Uterus (tissue), 4 donors: ENCODE measurements around the gene PRM3. TPM values are rescaled to one million over a fixed set of nuclear protein-coding genes. Genes with fewer than 3 reads are reported as not detected.

Experiments used
- DNase-seq, 2 donors: peaks; one replicate each; pipeline ENCODE4 v3.0.0-alpha.2; 2019 to 2020
- H3K27ac ChIP-seq, 2 donors: fragments of 200-600 bp; sonication (generic); 1 replicate in 1 of 2; 2 replicates in 1 of 2; pipeline ENCODE4 v1.5.1; 2016 to 2018
- H3K27me3 ChIP-seq, 2 donors: fragments of 200-600 bp; sonication (generic); one replicate each; pipeline ENCODE4 v1.5.1; 2018 to 2019; ENCODE audit warnings: control low read depth in 1 of 2
- H3K36me3 ChIP-seq, 2 donors: fragments of 200-600 bp; sonication (generic); one replicate each; pipeline ENCODE4 v1.5.1; 2019; ENCODE audit warnings: control low read depth in 1 of 2
- H3K4me1 ChIP-seq, 2 donors: fragments of 200-600 bp; sonication (generic); one replicate each; pipeline ENCODE4 v1.5.1; 2018 to 2019; ENCODE audit warnings: control low read depth in 1 of 2
- H3K4me3 ChIP-seq, 2 donors: fragments of 200-600 bp; sonication (generic); 1 replicate in 1 of 2; 2 replicates in 1 of 2; pipeline ENCODE4 v1.5.1; 2018 to 2019; ENCODE audit warnings: mild to moderate bottlenecking in 1 of 2
- H3K9me3 ChIP-seq, 2 donors: fragments of 200-600 bp; sonication (generic); one replicate each; pipeline ENCODE4 v1.5.1; 2019; ENCODE audit warnings: control low read depth in 1 of 2
- POLR2A ChIP-seq, 2 donors: fragments of 450-650 bp; IDR thresholded peaks; one replicate each; pipeline ENCODE4 v1.6.1; 2016; ENCODE audit warnings: antibody characterized with exemption in 2 of 2, mild to moderate bottlenecking in 1 of 2, moderate library complexity in 1 of 2
- intact Hi-C: fragments of 100-400 bp; cut with DNase I; formaldehyde crosslinking; loops from one replicate; pipeline ENCODE4 v1.15.1; 2023; ENCODE audit warnings: low total_unique reads
- total RNA-seq, 4 donors: library from RNA; depleted of rRNA in 3 of 4; stranded (reverse); fragments of >200 nt in 3 of 4; gene quantifications; one replicate each; pipeline versions ENCODE4 v1.1.0 to v1.2.4, GENCODE V29; 2014 to 2023
- TF ChIP-seq, protein P1 (sequence below), 4 experiments: fragments of 200-600 bp in 2 of 4; fragments of 450-650 bp in 2 of 4; sonication (generic) in 2 of 4; IDR thresholded peaks; one replicate each; pipeline ENCODE4 v1.5.1; 2016 to 2019; ENCODE audit warnings: antibody characterized with exemption in 4 of 4, mild to moderate bottlenecking in 2 of 4, moderate library complexity in 1 of 4
- donor health status: DM: yes; HTN: yes; CAD: no.

PRM3 gene
- total RNA-seq, 4 donors from 2014 or later: not detected

DNA sequence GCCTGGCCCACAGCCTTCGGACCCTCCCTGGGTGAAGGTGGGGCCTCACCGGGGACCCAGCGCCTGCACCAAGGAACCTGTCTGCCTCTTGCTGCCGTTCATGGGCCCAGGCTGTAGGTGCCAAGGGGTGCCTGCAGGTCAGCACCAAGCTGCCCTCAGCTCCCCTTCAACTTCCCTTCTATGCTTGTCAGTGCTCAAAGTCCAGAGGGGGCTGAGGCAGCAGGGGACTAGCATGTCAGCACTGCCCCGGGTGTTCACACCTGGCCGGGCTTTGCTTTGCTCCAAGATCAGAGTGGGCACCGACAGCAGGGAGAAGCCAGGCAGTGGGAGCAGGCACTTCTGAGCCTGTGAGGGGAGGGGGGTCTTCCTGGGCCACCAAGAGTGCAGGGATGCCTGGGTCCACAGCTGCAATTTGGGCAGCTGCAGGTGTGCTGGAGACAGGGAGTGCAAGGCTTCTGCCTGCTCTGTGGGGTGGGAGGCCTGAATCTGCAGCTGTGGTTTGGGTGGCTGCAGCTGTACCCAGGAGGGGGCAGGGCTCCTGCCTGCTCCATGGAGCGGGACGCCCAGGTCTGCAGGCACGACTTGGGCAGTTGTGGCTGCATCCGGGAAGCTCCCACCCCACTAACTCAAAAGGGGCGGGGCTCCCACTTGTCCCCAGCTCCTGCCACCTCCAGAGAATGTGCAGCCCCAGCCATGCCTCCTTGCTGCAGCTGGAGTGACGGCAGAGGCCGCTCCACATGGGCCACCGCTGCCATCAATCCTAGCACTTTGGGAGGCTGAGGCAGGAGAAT is 35.3 kb upstream of the PRM3 start:
- H3K36me3 ChIP-seq: no peaks in the 10 kb centered on the region
- H3K4me1 ChIP-seq: no peaks in the 10 kb centered on the region
- intact Hi-C loops: no loop called here
- no peak overlapping the region for H3K27ac ChIP-seq
- no peak for DNase-seq
- no peak overlapping the region for H3K4me3 ChIP-seq
- H3K27me3 ChIP-seq: no peaks in the 10 kb centered on the region
- no peaks in the 10 kb centered on the region for H3K9me3 ChIP-seq
- TF ChIP-seq POLR2A (IDR thresholded peaks at IDR 0.05): no peak
- TF ChIP-seq, protein P1, sequence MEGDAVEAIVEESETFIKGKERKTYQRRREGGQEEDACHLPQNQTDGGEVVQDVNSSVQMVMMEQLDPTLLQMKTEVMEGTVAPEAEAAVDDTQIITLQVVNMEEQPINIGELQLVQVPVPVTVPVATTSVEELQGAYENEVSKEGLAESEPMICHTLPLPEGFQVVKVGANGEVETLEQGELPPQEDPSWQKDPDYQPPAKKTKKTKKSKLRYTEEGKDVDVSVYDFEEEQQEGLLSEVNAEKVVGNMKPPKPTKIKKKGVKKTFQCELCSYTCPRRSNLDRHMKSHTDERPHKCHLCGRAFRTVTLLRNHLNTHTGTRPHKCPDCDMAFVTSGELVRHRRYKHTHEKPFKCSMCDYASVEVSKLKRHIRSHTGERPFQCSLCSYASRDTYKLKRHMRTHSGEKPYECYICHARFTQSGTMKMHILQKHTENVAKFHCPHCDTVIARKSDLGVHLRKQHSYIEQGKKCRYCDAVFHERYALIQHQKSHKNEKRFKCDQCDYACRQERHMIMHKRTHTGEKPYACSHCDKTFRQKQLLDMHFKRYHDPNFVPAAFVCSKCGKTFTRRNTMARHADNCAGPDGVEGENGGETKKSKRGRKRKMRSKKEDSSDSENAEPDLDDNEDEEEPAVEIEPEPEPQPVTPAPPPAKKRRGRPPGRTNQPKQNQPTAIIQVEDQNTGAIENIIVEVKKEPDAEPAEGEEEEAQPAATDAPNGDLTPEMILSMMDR (IDR thresholded peaks at IDR 0.05): no peak

DNA sequence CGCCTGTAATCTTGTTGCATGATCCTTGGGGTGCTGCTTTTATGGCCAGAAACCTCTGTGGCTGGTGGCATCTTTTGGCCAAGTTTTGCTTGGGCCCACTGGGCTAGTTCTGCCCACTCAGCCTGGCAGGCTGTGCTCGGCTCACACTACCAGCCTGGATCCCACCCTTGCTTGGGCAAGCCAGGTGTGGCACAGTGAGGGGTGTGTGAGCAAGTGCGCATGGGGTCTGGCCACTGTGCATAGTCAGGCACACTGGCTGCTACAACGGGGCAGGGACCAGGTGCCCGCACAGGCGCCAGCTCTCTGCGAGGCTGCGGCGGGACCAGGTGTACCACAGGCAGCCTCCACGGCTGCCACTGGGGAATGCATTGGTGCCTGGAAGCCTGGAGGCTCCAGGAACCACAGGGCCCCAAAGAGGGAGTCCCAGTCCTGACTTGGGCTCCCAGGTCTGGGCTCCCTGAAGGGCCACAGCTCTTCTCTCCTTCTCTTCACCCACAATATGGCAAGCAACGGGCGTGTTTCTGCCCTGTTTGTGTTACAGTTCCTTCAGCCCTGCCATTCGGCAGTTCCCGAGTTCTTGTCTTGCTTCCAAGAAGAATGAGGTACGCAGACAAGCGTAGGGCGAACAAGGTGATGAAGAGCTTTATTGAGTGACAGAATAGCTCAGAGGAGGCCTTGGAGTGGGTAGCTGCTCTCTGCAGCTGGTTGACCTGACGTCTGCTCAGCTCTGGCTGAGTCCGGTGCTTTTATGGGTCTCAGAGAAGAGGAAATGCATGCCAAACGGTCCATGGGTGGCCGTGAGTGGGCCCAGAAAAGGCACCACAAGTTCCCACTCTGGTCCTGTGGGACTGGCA is 34.4 kb upstream of the PRM3 start:
- Histone ChIP-seq H3K36me3 (no peaks in the 10 kb centered on the region), H3K4me3 (no peak overlapping the region), H3K27me3 (no peaks in the 10 kb centered on the region), H3K27ac (no peak overlapping the region), H3K4me1 (no peaks in the 10 kb centered on the region), H3K9me3 (no peaks in the 10 kb centered on the region)
- TF ChIP-seq POLR2A (IDR thresholded peaks at IDR 0.05): no peak
- intact Hi-C loops: no loop called here
- DNase-seq: no peak

GRCh38 chr16:11306997-11307638 is 33.7 kb upstream of the PRM3 start:
- no peaks in the 10 kb centered on the region for H3K27me3 ChIP-seq
- no peak for TF ChIP-seq POLR2A (IDR thresholded peaks at IDR 0.05)
- TF ChIP-seq, protein P1 (IDR thresholded peaks at IDR 0.05): no peak
- no peak overlapping the region for H3K4me3 ChIP-seq
- H3K36me3 ChIP-seq: no peaks in the 10 kb centered on the region
- no peaks in the 10 kb centered on the region for H3K9me3 ChIP-seq
- no peak for DNase-seq
- intact Hi-C loops: no loop called here
- H3K27ac ChIP-seq: no peak overlapping the region
- no peaks in the 10 kb centered on the region for H3K4me1 ChIP-seq

DNA sequence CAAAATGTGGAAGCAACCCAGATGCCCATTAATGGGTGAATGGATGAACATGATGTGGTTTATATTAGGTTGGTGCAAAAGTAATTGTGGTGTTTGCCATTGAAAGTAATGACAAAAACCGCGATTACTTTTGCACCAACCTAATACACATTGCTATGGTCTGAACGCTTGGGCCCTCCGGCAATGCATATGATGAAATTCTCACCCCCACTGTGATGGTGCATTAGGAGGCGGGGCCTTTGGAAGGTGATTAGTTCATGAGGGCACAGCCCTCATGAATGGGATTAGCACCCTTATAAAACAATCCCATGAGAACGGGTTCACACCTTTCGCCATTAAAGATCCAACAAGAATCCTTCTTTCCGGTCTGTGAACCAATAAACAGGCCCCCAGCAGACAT is 33.0 kb upstream of the PRM3 start:
- Histone ChIP-seq H3K4me3 (no peak overlapping the region), H3K36me3 (no peaks in the 10 kb centered on the region), H3K27me3 (no peaks in the 10 kb centered on the region), H3K9me3 (no peaks in the 10 kb centered on the region), H3K27ac (no peak overlapping the region), H3K4me1 (no peaks in the 10 kb centered on the region)
- intact Hi-C loops: no loop called here
- no peak for DNase-seq
- TF ChIP-seq, protein P1 (IDR thresholded peaks at IDR 0.05): no peak
- no peak for TF ChIP-seq POLR2A (IDR thresholded peaks at IDR 0.05)

DNA sequence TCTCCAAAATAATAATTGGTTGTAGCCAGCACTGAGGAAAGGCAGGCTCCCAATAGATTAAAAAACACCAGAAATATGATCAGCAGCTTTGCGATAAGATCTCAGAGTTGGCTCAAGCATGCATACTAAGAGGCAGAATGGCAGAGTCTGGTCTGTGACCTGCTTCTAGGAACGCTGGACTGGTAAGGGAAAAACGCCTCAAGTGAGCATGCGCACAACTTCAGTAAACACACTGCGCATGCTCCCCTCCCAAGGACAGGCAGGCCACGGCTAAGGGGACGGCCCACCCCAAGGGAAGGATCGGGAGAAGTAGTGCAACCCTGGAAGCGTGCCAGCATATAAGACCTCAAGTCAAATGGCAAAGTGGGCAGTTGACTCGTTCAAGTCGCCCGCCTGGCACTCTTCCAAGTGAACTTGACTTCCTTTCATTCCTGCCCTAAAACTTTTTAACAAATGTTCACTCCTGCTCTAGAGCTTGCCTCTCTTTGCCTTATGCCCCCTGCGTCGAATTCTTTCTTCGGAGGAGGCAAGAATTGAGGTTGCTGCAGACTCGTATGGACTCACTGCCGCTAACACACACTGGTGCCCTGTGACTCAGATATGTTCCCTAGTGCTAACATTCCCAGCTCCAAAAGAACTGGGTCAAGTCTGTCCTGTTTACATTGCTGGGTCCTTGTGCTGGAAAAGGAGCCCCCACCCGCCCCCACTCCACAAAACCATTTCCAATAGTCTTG is 30.1 kb upstream of the PRM3 start:
- no peak overlapping the region for H3K27ac ChIP-seq
- H3K4me3 ChIP-seq: no peak overlapping the region
- no peak for DNase-seq

More for the DNA sequence above, 30.1 kb upstream of the PRM3 start:
- Histone ChIP-seq H3K36me3 (no peaks in the 10 kb centered on the region), H3K27me3 (no peaks in the 10 kb centered on the region), H3K9me3 (no peaks in the 10 kb centered on the region), H3K4me1 (no peaks in the 10 kb centered on the region)
- TF ChIP-seq, protein P1 (IDR thresholded peaks at IDR 0.05): no peak
- TF ChIP-seq POLR2A (IDR thresholded peaks at IDR 0.05): no peak
- intact Hi-C loops: no loop called here
